NCI-H2196 (cell line): Measurements from ENCODE around the gene ISX.

Source experiments
- DNase-seq: peaks from one replicate; lab custom pipeline; 2025; ENCODE audit not compliant: unreplicated experiment; lab: John Stamatoyannopoulos, UW

Gene ISX

DNA sequence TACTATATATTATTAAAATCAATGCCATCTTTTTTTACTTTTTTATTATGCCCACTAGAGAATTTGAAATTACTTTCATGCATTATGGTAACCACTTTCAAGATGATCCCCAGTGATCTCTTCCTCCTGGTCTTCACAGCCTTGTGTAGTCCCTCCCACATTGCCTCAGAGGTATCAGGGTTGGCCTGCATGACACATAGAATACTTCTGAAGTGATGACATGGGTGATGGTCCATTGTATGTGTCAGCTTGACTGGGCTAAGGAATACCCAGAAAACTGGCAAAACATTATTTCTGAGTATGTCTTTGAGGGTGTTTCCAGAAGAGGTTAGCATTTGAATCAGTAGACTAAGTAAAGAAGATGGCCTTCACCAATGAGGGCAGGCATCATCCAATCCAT is 14.2 kb upstream of the ISX start:
- no peak for DNase-seq

DNA sequence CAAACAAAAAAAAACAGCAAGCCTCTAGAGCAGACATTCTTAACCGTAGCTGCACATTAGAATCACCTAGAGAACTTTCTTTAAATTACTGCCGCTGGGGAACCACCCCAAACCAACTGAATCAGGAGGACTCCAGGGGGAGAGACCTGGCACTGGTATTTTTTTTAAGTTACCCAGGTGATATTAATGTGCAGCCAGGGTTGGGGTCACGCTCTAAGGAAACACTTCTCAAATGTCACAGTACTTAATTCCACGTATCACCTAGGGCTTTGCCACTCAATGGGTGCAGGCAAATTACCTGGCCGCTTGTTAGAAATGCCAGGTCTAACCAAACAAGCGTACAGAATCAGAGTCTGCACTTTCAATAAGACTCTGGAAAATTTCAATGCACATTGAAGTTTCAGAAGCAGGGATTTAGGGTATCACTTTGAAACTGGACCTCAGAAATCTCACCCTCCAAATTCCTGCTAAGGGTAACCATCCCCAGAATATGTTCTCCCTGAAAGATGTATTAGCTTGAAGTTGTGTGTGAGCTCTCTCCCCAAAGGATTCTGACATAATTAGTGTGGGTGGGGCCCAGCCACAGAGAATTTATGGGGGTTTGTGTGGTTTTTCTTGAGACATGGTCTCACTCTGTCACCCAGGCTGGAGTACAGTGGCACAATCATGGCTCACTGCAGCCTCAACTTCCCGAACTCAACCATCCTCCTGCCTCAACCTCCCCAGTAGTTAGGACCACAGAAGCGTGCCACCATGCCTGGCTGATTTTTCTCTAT is 12.7 kb upstream of the ISX start:
- DNase-seq: no peak

DNA sequence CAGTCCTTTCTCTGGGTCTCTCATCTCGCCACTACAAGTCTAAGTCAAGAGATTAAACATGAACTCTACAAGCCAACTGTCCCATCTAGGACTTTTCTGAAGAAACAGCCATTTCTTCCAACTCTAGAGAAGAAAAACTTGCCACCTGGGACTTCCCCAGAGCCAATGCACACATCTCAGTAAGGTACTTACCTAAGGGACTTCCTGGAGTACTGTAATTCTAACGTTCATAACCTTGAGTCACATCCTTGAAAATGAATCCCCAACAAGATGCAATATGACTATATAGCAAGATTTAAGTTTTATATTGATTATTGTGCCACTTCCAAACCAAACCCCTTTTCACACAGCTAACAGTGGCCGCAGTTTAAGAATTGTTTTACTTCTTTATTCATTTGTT is 11.9 kb upstream of the ISX start:
- DNase-seq: no peak

DNA sequence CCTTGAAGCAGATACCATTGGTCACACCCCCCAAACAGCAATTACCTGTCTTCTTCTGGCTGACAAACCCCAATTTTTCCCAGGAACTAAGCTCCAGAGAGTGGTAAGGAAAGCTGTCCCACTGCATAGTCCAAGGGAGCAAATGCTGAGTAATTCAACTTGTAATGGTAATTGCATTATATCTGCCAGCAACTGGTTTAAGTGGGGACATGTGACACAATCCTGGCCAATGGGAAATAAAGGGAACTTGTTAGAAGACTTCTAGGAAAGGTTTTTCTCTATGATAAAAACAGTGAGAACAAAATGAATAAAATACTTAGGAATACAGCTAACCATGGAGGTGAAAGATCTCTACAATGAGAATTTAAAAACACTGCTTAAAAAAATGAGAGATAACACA is 9.5 kb upstream of the ISX start:
- no peak for DNase-seq

DNA sequence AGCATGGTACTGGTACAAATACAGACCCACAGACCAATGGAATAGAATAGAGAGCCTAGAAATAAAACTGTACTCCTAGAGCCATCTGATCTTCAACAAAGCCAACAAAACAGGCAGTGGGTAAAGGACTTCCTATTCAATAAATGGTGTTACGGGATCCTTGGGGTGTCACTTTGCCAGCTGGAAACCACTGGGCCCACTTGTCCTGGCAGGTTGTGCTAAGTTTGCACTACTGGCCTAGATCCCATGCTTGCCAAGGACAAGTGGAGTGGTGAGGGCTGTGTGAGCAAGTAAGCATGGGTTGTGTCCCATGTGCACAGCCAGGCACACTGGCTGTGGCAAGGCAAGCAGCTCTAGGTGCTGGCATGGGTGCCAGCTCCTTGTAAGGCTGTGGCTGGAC is 8.8 kb upstream of the ISX start:
- DNase-seq: no peak

DNA sequence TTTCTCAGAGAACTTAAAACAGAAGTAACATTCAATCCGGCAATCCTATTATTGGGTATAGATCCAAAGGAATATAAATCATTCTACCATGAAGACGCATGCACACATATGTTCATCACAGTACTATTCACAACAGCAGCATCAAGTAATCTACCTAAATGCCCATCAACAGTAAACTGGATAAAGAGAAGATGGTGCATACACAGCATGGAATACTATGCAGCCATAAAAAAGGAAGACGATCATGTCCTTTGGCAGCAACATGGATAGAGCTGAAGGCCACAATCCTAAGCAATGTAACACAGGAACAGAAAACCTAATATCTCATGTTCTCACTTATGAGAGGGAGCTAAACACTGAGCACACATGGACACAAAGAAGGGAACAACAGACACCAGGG is 6.3 kb upstream of the ISX start:
- DNase-seq: no peak

- no peak for DNase-seq
Observed at GRCh38 chr22:35064664-35065063, 1.3 kb upstream of the ISX start.

DNA sequence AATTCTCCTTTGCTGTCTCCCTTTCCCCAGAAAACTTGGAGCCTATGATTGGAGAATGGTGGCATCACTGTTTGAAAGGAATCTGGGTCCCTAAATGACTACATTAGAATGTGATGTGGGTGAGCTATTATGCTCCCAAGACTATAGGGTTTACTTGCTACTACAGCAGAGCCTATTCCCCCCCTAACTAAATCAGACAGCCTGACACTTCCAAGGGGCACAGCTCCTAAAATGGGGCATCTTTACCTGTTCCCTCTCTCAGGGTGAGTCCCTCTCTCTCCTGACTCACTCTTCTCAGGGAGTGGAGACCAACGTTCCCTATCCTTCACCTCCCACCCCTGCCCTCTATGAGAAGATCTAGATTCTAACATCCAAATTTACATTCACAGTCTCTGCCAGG is 775 bp upstream of the ISX start:
- DNase-seq: no peak

DNA sequence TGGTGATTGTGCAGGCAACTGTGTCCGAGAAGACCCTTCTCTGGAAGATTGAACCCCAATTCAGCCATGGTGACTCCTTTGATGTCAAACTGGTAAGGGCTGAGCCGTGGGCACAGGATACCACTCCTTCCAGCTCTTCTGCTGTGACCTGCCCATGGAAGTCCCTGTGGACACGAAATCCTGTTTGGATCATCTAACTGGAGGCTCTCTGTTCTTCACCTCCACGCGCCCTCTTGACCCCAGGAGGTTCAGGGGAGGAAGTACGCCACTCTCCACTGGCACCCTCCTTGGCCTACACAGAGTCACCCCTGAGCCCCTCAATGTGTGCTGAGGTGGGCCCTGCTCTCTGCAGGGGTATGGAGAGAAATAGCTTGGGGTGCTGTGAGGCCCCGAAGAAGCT is 810 bp downstream of the ISX start:
- DNase-seq: no peak

DNA sequence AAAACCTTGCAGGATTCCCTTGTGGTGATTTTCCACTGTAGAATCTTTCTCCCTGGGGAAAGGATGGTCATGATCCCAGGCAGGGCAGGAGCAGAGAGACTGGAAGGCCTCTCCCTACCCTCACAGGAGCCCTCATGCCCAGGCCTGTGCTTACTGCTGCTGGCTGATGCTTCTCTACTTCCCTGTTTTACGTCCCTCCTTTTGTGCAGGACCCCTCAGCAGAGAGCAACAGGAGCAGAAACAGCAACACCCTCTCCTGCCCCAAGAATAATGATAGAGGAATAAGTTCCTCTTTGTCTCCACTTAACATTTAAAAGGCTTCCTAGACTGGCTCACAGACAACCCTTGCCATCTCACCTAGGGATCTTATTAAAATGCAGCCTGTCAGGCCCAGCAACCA is 3.6 kb downstream of the ISX start:
- no peak for DNase-seq

- no peak for DNase-seq
Observed at GRCh38 chr22:35070451-35071093, 4.6 kb downstream of the ISX start.

DNA sequence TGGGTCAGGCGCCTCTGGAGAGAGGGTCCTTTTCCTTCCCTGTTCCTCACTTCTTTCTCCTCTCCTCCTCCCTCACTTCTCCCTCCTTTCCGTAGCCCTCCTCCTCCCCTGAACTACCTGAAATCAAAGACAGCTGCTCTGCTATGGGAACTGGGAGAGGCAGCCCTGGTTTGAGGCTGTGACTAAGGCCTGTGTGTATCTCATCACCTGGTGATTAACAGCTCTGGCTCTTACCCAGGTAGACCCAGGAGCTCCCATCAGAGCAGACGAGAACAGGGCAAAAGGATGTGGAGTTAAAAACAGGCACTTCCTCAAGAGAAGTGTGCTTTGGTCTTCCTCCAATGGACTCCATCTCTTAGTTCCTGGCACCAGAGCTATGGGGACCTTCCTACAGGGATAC is 5.8 kb downstream of the ISX start:
- DNase-seq: no peak

DNA sequence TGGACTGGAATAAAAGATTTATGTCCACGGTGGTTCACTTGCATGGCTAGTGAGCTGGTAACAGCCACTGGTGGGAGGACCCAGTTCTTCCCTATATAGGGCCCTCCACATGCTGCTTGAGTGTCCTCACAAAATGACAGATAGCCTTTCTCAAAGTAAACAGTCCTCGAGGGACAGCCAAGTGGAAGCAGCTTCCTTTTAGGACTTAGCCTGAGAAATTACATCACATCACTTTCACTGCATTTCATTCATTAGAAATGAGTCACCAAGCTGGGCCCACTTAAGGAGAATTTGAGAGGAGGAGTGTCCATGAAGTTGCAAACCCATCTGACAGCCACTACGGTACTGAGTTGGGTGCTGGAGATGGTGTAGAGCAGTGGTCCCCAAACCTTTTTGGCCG is 7.0 kb downstream of the ISX start:
- DNase-seq: no peak

GRCh38 chr22:35074583-35074982 is 8.6 kb downstream of the ISX start:
- DNase-seq: no peak

DNA sequence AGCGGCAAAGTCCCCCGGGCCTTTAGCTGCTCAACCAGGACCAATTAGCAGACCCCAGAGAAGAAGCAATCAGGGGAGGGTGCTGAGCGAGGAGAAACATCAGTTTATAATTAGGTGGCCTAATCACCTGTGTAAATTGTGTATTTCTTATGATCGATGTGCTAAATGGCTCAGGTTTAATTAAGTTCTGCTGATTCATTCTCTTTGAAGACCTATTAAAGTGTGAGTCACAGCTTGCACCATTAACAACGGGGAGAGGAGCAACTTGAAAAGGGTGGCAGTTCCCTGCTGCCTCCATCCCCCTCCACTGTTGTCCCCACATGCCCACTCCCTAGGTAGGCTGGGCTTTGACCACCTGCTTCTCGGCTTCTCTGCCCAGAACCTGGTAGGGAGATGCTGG is 10.7 kb downstream of the ISX start:
- DNase-seq: no peak

DNA sequence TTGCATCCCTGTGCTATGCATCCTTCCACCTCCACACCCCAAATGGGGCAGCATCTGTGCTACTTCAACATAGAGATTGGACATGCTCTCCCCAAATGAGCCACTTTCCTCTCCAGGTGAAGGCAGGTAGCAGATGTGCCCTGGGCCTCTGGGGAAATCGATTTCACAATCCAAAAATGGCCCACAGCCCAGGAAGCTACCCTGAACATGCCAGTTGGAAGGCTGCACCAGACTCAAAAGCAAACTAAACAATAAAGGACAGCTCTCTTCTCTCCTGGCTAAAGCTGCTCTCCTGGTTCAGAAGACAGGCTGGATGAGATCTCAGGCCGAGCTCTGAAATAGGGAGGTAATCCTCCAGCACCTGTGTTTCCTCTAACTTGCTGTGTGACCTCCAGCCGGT is 19.7 kb downstream of the ISX start:
- no peak for DNase-seq

DNA sequence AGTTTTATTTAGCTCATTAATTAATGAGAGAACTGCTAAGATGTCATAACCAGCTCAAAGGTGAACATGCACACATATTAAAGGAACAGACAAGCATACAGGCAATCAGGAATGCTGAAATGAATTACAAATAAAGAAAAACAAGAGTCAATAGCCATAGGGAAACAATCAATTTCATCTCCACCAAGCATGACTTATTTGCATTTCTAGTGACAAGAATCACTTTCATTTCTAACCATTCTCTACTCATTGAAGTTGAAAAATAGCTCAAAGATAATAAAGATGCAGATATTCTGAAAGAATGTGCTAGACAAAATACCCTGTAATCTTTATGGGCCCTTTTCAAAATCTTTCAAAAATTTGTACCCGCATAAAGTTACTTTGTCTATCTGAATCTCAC is 23.2 kb downstream of the ISX start:
- no peak for DNase-seq

- DNase-seq: no peak
Observed at GRCh38 chr22:35092406-35092805, 26.4 kb downstream of the ISX start.

- DNase-seq: no peak
Observed at GRCh38 chr22:35098921-35099320, 33.0 kb downstream of the ISX start.

DNA sequence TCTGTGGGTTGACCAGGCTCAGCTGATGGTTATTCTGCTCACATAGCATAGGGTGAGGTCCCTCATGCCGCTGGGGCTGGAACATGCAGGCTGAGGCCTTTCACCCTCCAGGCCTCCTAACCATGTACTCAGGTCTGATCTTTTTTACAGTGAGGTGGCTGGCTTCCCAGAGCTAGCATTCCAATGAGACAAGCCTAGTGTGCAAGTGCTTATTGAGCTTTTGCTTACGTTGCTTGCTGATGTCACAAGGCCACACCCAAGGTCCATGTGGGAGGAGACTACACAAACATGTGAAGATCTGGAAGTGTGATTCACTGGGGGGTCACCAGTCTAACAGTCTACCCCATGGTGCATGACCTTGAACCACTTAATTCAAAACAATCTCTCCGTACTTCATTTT is 33.9 kb downstream of the ISX start:
- DNase-seq: no peak

DNA sequence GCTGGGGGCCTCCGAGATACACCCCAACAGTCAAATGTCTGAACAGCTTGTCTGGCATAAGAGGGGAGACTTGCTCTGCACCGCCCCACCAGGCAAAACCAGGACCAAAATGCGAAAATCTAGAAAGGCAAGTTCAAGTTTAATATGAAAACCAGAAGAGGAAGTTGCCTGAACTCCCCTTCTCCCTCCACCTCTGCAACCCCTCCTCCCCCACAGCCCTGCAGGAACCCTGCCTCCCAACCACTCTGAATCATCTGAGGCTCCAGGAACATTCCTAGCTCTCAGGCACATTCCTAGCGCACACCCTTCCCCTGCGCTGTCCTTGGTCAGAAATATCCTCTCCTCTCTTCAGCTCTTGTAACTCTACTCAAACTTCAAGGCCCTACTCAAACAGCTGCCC is 36.7 kb downstream of the ISX start:
- no peak for DNase-seq

GRCh38 chr22:35103761-35104160 is 37.8 kb downstream of the ISX start:
- DNase-seq: no peak

DNA sequence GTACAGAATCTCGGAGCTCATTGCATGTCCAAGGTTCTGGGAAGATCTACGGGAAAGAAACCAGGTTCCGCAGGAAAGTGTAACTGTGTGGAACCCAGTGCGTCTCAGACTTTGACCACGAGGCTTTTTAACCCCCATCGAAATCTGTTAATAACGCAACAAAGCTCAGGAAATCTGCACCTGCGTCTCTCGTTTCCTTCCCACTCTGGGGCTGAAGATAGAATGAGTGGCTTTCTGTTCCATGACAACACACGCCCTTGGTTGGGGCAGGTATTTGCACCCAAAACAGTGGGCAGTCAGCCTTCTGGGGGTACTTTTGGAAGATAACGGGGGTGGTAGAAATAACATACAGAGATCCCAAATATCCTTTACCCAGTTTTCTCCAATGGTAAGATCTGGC is 38.5 kb downstream of the ISX start:
- no peak for DNase-seq
